Activated CD4-positive, alpha-beta T cell treated with anti-CD3 and anti-CD28 coated beads, Interleukin-2, Interleukin-6, amounts not matched to agents 100 ng/mL and 50 ng/mL, durations not matched to agents 16 hours and 8 hours (primary cell): ENCODE results near the gene GOLGA8S.
"Not testable (repeated sequence)": the region's sequence is repeated elsewhere in the genome, so short reads cannot be mapped to it uniquely, and the experiment has no call there.

Experiments
- DNase-seq: peaks from one replicate; pipeline ENCODE4 v3.0.0-alpha.2; 2020

The GOLGA8S gene

GRCh38 chr15:23354448-23354847 lies at the start of gene GOLGA8S:
GOLGA8S (plus strand) TSS chr15:23354748; CDS start chr15:23354810, 62 bp downstream.
- not testable (repeated sequence) for DNase-seq

GRCh38 chr15:23304805-23305204 lies 49.7 kb upstream of the GOLGA8S start:
- not testable (repeated sequence) for DNase-seq

GRCh38 chr15:23305921-23306320 lies 48.6 kb upstream of the GOLGA8S start:
- DNase-seq = not testable (repeated sequence)

GRCh38 chr15:23311233-23311632 lies 43.3 kb upstream of the GOLGA8S start:
- not testable (repeated sequence) for DNase-seq

GRCh38 chr15:23334096-23334495 lies 20.5 kb upstream of the GOLGA8S start, which contains the start of gene GOLGA6L26:
GOLGA6L26 (minus strand) TSS chr15:23334196; CDS start chr15:23334135, 61 bp downstream.
- DNase-seq = not testable (repeated sequence)

- not testable (repeated sequence) for DNase-seq
Measured at GRCh38 chr15:23362622-23363021, 8.1 kb downstream of the GOLGA8S start.

- not testable (repeated sequence) for DNase-seq
Measured at GRCh38 chr15:23364261-23364660, 9.7 kb downstream of the GOLGA8S start.

- DNase-seq = no peak
Measured at GRCh38 chr15:23370578-23370977, 16.0 kb downstream of the GOLGA8S start.

- not testable (repeated sequence) for DNase-seq
Measured at GRCh38 chr15:23371134-23371533, 16.6 kb downstream of the GOLGA8S start.

GRCh38 chr15:23371868-23372267 lies 17.3 kb downstream of the GOLGA8S start:
- DNase-seq = not testable (repeated sequence)

GRCh38 chr15:23372284-23372683 lies 17.7 kb downstream of the GOLGA8S start:
- no peak for DNase-seq

- not testable (repeated sequence) for DNase-seq
Measured at GRCh38 chr15:23372891-23373600, 18.5 kb downstream of the GOLGA8S start.

GRCh38 chr15:23374226-23374625 lies 19.7 kb downstream of the GOLGA8S start:
- DNase-seq = not testable (repeated sequence)

- not testable (repeated sequence) for DNase-seq
Measured at GRCh38 chr15:23378946-23379345, 24.4 kb downstream of the GOLGA8S start.

- DNase-seq = not testable (repeated sequence)
Measured at GRCh38 chr15:23380700-23381099, 26.2 kb downstream of the GOLGA8S start.

GRCh38 chr15:23381192-23381591 lies 26.6 kb downstream of the GOLGA8S start:
- DNase-seq = not testable (repeated sequence)

GRCh38 chr15:23384371-23384770 lies 29.8 kb downstream of the GOLGA8S start:
- DNase-seq = no peak

- no peak for DNase-seq
Measured at GRCh38 chr15:23385886-23386430, 31.4 kb downstream of the GOLGA8S start.

- DNase-seq = no peak
Measured at GRCh38 chr15:23387621-23388190, 33.2 kb downstream of the GOLGA8S start.

- no peak for DNase-seq
Measured at GRCh38 chr15:23395030-23395692, 40.6 kb downstream of the GOLGA8S start.

- no peak for DNase-seq
Measured at GRCh38 chr15:23395832-23396231, 41.3 kb downstream of the GOLGA8S start.

- DNase-seq = no peak
Measured at GRCh38 chr15:23397779-23398178, 43.2 kb downstream of the GOLGA8S start.

- not testable (repeated sequence) for DNase-seq
Measured at GRCh38 chr15:23398357-23398756, 43.8 kb downstream of the GOLGA8S start.
